Measurements from ENCODE around the gene TPO. TPM values are rescaled to one million over a fixed set of nuclear protein-coding genes. Genes with fewer than 3 reads are reported as not detected.

TPO gene
- total and polyA plus RNA-seq, 4 donors, result 6.6 to 11.1 TPM; not detected in 2

GRCh38 chr2:1461507-1462390 lies 48.5 kb downstream of the TPO start:
- intact Hi-C loops (cut with DNase I), result no loop called here
- H3K4me1 ChIP-seq (ENCODE audit: control insufficient read depth in 1 of 2, insufficient read depth in 2 of 2, low read length in 2 of 2), result no peaks in the 10 kb centered on the region
- no peaks in the 10 kb centered on the region for H3K9me3 ChIP-seq (ENCODE audit: control insufficient read depth, low read length)
- H3K4me3 ChIP-seq (ENCODE audit: low read length in 2 of 2), result no peak overlapping the region
- H3K27me3 ChIP-seq (ENCODE audit: control insufficient read depth in 1 of 2, insufficient read depth in 2 of 2, low read length in 1 of 2), result no peaks in the 10 kb centered on the region
- WGBS, 2 donors, result 66 to 71% methylated on average over 28 of the region's 28 CpGs
- ATAC-seq (ENCODE audit: low FRiP score) (no peak), DNase-seq (no peak)
- no peak overlapping the region for H3K27ac ChIP-seq (ENCODE audit: low read depth in 1 of 2, low read length in 2 of 2)
- H3K36me3 ChIP-seq (ENCODE audit: control insufficient read depth in 1 of 2, insufficient read depth in 2 of 2, low read length in 1 of 2), result no peaks in the 10 kb centered on the region

- Histone ChIP-seq H3K27me3 (ENCODE audit: control insufficient read depth in 1 of 2, insufficient read depth in 2 of 2, low read length in 1 of 2) (no peaks in the 10 kb centered on the region), H3K9me3 (ENCODE audit: control insufficient read depth, low read length) (no peaks in the 10 kb centered on the region), H3K4me3 (ENCODE audit: low read length in 2 of 2) (no peak overlapping the region), H3K36me3 (ENCODE audit: control insufficient read depth in 1 of 2, insufficient read depth in 2 of 2, low read length in 1 of 2) (no peaks in the 10 kb centered on the region), H3K27ac (ENCODE audit: low read depth in 1 of 2, low read length in 2 of 2) (no peak overlapping the region), H3K4me1 (ENCODE audit: control insufficient read depth in 1 of 2, insufficient read depth in 2 of 2, low read length in 2 of 2) (no peaks in the 10 kb centered on the region)
- intact Hi-C loops (cut with DNase I), result no loop called here
- ATAC-seq (ENCODE audit: low FRiP score), result no peak
- no peak for DNase-seq
- whole genome bisulfite sequencing, 2 donors, result 39 to 46% methylated on average over 4 of the region's 4 CpGs
These were observed 49.7 kb downstream of the TPO start for GRCh38 chr2:1462994-1463393.

GRCh38 chr2:1472350-1472749 lies 59.1 kb downstream of the TPO start:
- WGBS, 2 donors, result 86% methylated on average over 9 of the region's 9 CpGs
- peaks cover 0 to 2% of the 10 kb centered on the region in 2 donors for H3K27me3 ChIP-seq (ENCODE audit: control insufficient read depth in 1 of 2, insufficient read depth in 2 of 2, low read length in 1 of 2)
- H3K4me3 ChIP-seq (ENCODE audit: low read length in 2 of 2), result no peak overlapping the region
- intact Hi-C loops (cut with DNase I), result no loop called here
- DNase-seq (no peak), ATAC-seq (ENCODE audit: low FRiP score) (no peak)
- no peaks in the 10 kb centered on the region for H3K36me3 ChIP-seq (ENCODE audit: control insufficient read depth in 1 of 2, insufficient read depth in 2 of 2, low read length in 1 of 2)
- H3K9me3 ChIP-seq (ENCODE audit: control insufficient read depth, low read length), result peaks cover 2% of the 10 kb centered on the region
- H3K4me1 ChIP-seq (ENCODE audit: control insufficient read depth in 1 of 2, insufficient read depth in 2 of 2, low read length in 2 of 2), result no peaks in the 10 kb centered on the region
- no peak overlapping the region for H3K27ac ChIP-seq (ENCODE audit: low read depth in 1 of 2, low read length in 2 of 2)

- DNase-seq (no peak), ATAC-seq (ENCODE audit: low FRiP score) (no peak)
- intact Hi-C loops (cut with DNase I), result no loop called here
These were observed 63.4 kb downstream of the TPO start for GRCh38 chr2:1476617-1477195.

GRCh38 chr2:1477196-1478040 lies 64.2 kb downstream of the TPO start:
- DNase-seq, result no peak
- no peak overlapping the region for H3K27ac ChIP-seq (ENCODE audit: low read depth in 1 of 2, low read length in 2 of 2)
- no peak overlapping the region for H3K4me3 ChIP-seq (ENCODE audit: low read length in 2 of 2)
- no peak for ATAC-seq (ENCODE audit: low FRiP score)
- H3K9me3 ChIP-seq (ENCODE audit: control insufficient read depth, low read length), result no peaks in the 10 kb centered on the region
- H3K4me1 ChIP-seq (ENCODE audit: control insufficient read depth in 1 of 2, insufficient read depth in 2 of 2, low read length in 2 of 2), result no peaks in the 10 kb centered on the region
- intact Hi-C loops (cut with DNase I), result no loop called here
- H3K27me3 ChIP-seq (ENCODE audit: control insufficient read depth in 1 of 2, insufficient read depth in 2 of 2, low read length in 1 of 2), result no peaks in the 10 kb centered on the region
- no peaks in the 10 kb centered on the region for H3K36me3 ChIP-seq (ENCODE audit: control insufficient read depth in 1 of 2, insufficient read depth in 2 of 2, low read length in 1 of 2)
- WGBS, 2 donors, result 72 to 77% methylated on average over 58 to 76 of the region's 76 CpGs

More at GRCh38 chr2:1476617-1477195, 63.4 kb downstream of the TPO start:
- no peaks in the 10 kb centered on the region for H3K36me3 ChIP-seq (ENCODE audit: control insufficient read depth in 1 of 2, insufficient read depth in 2 of 2, low read length in 1 of 2)
- no peaks in the 10 kb centered on the region for H3K9me3 ChIP-seq (ENCODE audit: control insufficient read depth, low read length)
- WGBS, 2 donors, result 80 to 87% methylated on average over 22 to 30 of the region's 30 CpGs
- no peaks in the 10 kb centered on the region for H3K4me1 ChIP-seq (ENCODE audit: control insufficient read depth in 1 of 2, insufficient read depth in 2 of 2, low read length in 2 of 2)
- H3K27me3 ChIP-seq (ENCODE audit: control insufficient read depth in 1 of 2, insufficient read depth in 2 of 2, low read length in 1 of 2), result no peaks in the 10 kb centered on the region
- H3K27ac ChIP-seq (ENCODE audit: low read depth in 1 of 2, low read length in 2 of 2), result no peak overlapping the region
- H3K4me3 ChIP-seq (ENCODE audit: low read length in 2 of 2), result no peak overlapping the region

- no peaks in the 10 kb centered on the region for H3K36me3 ChIP-seq (ENCODE audit: control insufficient read depth in 1 of 2, insufficient read depth in 2 of 2, low read length in 1 of 2)
These were observed 65.3 kb downstream of the TPO start for GRCh38 chr2:1478311-1479305.

GRCh38 chr2:1479346-1479745 lies 66.1 kb downstream of the TPO start:
- Histone ChIP-seq H3K9me3 (ENCODE audit: control insufficient read depth, low read length) (no peaks in the 10 kb centered on the region), H3K27me3 (ENCODE audit: control insufficient read depth in 1 of 2, insufficient read depth in 2 of 2, low read length in 1 of 2) (no peaks in the 10 kb centered on the region), H3K36me3 (ENCODE audit: control insufficient read depth in 1 of 2, insufficient read depth in 2 of 2, low read length in 1 of 2) (no peaks in the 10 kb centered on the region), H3K4me1 (ENCODE audit: control insufficient read depth in 1 of 2, insufficient read depth in 2 of 2, low read length in 2 of 2) (no peaks in the 10 kb centered on the region), H3K4me3 (ENCODE audit: low read length in 2 of 2) (no peak overlapping the region), H3K27ac (ENCODE audit: low read depth in 1 of 2, low read length in 2 of 2) (no peak overlapping the region)
- intact Hi-C loops (cut with DNase I), result no loop called here
- ATAC-seq (ENCODE audit: low FRiP score) (no peak), DNase-seq (no peak)
- 85 to 87% methylated on average over 6 of the region's 6 CpGs for WGBS, 2 donors

More at GRCh38 chr2:1478311-1479305, 65.3 kb downstream of the TPO start:
- DNase-seq (no peak), ATAC-seq (ENCODE audit: low FRiP score) (no peak)
- Histone ChIP-seq H3K27ac (ENCODE audit: low read depth in 1 of 2, low read length in 2 of 2) (no peak overlapping the region), H3K4me3 (ENCODE audit: low read length in 2 of 2) (no peak overlapping the region), H3K9me3 (ENCODE audit: control insufficient read depth, low read length) (no peaks in the 10 kb centered on the region), H3K4me1 (ENCODE audit: control insufficient read depth in 1 of 2, insufficient read depth in 2 of 2, low read length in 2 of 2) (no peaks in the 10 kb centered on the region), H3K27me3 (ENCODE audit: control insufficient read depth in 1 of 2, insufficient read depth in 2 of 2, low read length in 1 of 2) (no peaks in the 10 kb centered on the region)
- intact Hi-C loops (cut with DNase I), result no loop called here
- WGBS, 2 donors, result 77 to 81% methylated on average over 48 of the region's 48 CpGs

- DNase-seq (peak; percentile 13 to 63), ATAC-seq (ENCODE audit: low FRiP score) (peak; percentile 93)
- WGBS, 2 donors, result 50 to 53% methylated on average over 13 of the region's 13 CpGs
- Histone ChIP-seq H3K27ac (ENCODE audit: low read depth in 1 of 2, low read length in 2 of 2) (no peak overlapping the region), H3K4me3 (ENCODE audit: low read length in 2 of 2) (no peak overlapping the region), H3K4me1 (ENCODE audit: control insufficient read depth in 1 of 2, insufficient read depth in 2 of 2, low read length in 2 of 2) (no peaks in the 10 kb centered on the region), H3K36me3 (ENCODE audit: control insufficient read depth in 1 of 2, insufficient read depth in 2 of 2, low read length in 1 of 2) (no peaks in the 10 kb centered on the region), H3K27me3 (ENCODE audit: control insufficient read depth in 1 of 2, insufficient read depth in 2 of 2, low read length in 1 of 2) (no peaks in the 10 kb centered on the region), H3K9me3 (ENCODE audit: control insufficient read depth, low read length) (no peaks in the 10 kb centered on the region)
- intact Hi-C loops (cut with DNase I), result no loop called here
These were observed 67.4 kb downstream of the TPO start for GRCh38 chr2:1480671-1481076.
